SJCRH30 (cell line): ENCODE data around the gene SLC35A5. TPM values are rescaled to one million over a fixed set of nuclear protein-coding genes. Genes with fewer than 3 reads are reported as not detected.

ENCODE experiments used
- DNase-seq, 2 experiments: peaks; one replicate each; pipeline ENCODE4 v3.0.0-alpha.2; 2015 to 2020
- H3K27ac ChIP-seq: fragments of 250-450 bp; sonication (Bioruptor Pico); 2 replicates; pipeline ENCODE4 v1.5.1; 2020; ENCODE audit warnings: mild to moderate bottlenecking, moderate library complexity
- H3K27me3 ChIP-seq: fragments of 250-450 bp; sonication (Bioruptor Pico); 2 replicates; pipeline ENCODE4 v1.5.1; 2020; ENCODE audit warnings: mild to moderate bottlenecking, moderate library complexity
- H3K36me3 ChIP-seq: fragments of 250-450 bp; sonication (Bioruptor Pico); 2 replicates; pipeline ENCODE4 v1.5.1; 2020; ENCODE audit warnings: mild to moderate bottlenecking, moderate library complexity
- H3K4me1 ChIP-seq: fragments of 250-450 bp; sonication (Bioruptor Pico); 2 replicates; pipeline ENCODE4 v1.5.1; 2020; ENCODE audit warnings: mild to moderate bottlenecking, moderate library complexity
- H3K4me3 ChIP-seq: fragments of 250-450 bp; sonication (Bioruptor Pico); 2 replicates; pipeline ENCODE4 v1.5.1; 2020; ENCODE audit warnings: mild to moderate bottlenecking, moderate library complexity
- H3K9me3 ChIP-seq: fragments of 250-450 bp; sonication (Bioruptor Pico); replicated peaks from 2 replicates; pipeline ENCODE4 v1.5.1; 2020; ENCODE audit warnings: mild to moderate bottlenecking, moderate library complexity
- total RNA-seq: library from RNA; depleted of rRNA; stranded (reverse); fragments of >200 nt; shearing (Covaris generic); gene quantifications from 2 replicates; pipeline ENCODE4 v1.2.3, GENCODE V29; 2014; rRNA removed

The SLC35A5 gene
- total RNA-seq, 1 experiment from 2014 or later = 37.1 TPM

GRCh38 chr3:112627419-112627818 is 65.6 kb downstream of the SLC35A5 start:
- 0 out of 2 replicates have a peak, but pooled peaks cover 5% of the 10 kb centered on the region for H3K4me1 ChIP-seq
- H3K4me3 ChIP-seq = no peak overlapping the region
- no peak overlapping the region for H3K27ac ChIP-seq
- H3K36me3 ChIP-seq = no peaks in the 10 kb centered on the region
- H3K9me3 ChIP-seq = no peaks in the 10 kb centered on the region
- no peak for DNase-seq
- no peaks in the 10 kb centered on the region for H3K27me3 ChIP-seq

- Histone ChIP-seq H3K27ac (no peak overlapping the region), H3K4me3 (no peak overlapping the region), H3K9me3 (no peaks in the 10 kb centered on the region), H3K4me1 (0 out of 2 replicates have a peak, but pooled peaks cover 8% of the 10 kb centered on the region), H3K36me3 (no peaks in the 10 kb centered on the region), H3K27me3 (no peaks in the 10 kb centered on the region)
- no peak for DNase-seq
Observed at GRCh38 chr3:112627919-112628466, 66.1 kb downstream of the SLC35A5 start.

- H3K36me3 ChIP-seq = no peaks in the 10 kb centered on the region
- H3K27ac ChIP-seq = no peak overlapping the region
- H3K4me3 ChIP-seq = no peak overlapping the region
- no peak for DNase-seq
- H3K27me3 ChIP-seq = no peaks in the 10 kb centered on the region
- no peaks in the 10 kb centered on the region; the same call in 1 of the 2 replicates for H3K9me3 ChIP-seq
- H3K4me1 ChIP-seq = 0 out of 2 replicates have a peak, but pooled peaks cover 8% of the 10 kb centered on the region
Observed at GRCh38 chr3:112629425-112629824, 67.6 kb downstream of the SLC35A5 start.

- Histone ChIP-seq H3K27ac (no peak overlapping the region), H3K4me1 (0 out of 2 replicates have a peak, but pooled peaks cover 8% of the 10 kb centered on the region), H3K27me3 (no peaks in the 10 kb centered on the region)
Observed at GRCh38 chr3:112631257-112631656, 69.4 kb downstream of the SLC35A5 start.

DNA sequence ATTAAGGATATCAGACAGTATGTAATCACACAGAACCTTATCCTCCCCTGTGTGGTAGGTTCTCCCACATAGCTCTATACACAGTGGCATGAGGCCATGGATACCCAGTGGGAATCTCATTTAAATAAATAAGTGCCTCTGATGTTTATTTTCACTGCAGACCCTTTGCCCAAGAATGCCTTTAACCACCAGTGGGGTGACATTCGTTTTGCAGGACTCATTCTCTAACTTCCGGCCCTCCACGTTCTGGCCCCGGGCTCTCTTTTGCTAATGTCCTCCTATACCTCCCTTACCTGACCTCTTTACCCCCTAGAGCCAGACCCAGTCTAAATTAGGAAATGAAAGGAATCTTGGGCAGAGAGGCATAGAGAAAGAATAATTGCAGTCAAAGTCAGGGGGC is 70.8 kb downstream of the SLC35A5 start:
- H3K9me3 ChIP-seq = no peaks in the 10 kb centered on the region; the same call in 1 of the 2 replicates
- no peaks in the 10 kb centered on the region for H3K27me3 ChIP-seq
- H3K36me3 ChIP-seq = no peaks in the 10 kb centered on the region
- H3K4me1 ChIP-seq = 0 out of 2 replicates have a peak, but pooled peaks cover 8% of the 10 kb centered on the region
- H3K4me3 ChIP-seq = no peak overlapping the region
- DNase-seq = no peak
- no peak overlapping the region for H3K27ac ChIP-seq

More at GRCh38 chr3:112631257-112631656, 69.4 kb downstream of the SLC35A5 start:
- Histone ChIP-seq H3K4me3 (no peak overlapping the region), H3K36me3 (no peaks in the 10 kb centered on the region), H3K9me3 (no peaks in the 10 kb centered on the region; the same call in 1 of the 2 replicates)
- DNase-seq = no peak

GRCh38 chr3:112633191-112633590 is 71.3 kb downstream of the SLC35A5 start:
- Histone ChIP-seq H3K27me3 (no peaks in the 10 kb centered on the region), H3K27ac (no peak overlapping the region), H3K4me3 (no peak overlapping the region), H3K9me3 (no peaks in the 10 kb centered on the region; the same call in 1 of the 2 replicates), H3K36me3 (no peaks in the 10 kb centered on the region), H3K4me1 (0 out of 2 replicates have a peak, but pooled peaks cover 4% of the 10 kb centered on the region)
- DNase-seq = no peak

DNA sequence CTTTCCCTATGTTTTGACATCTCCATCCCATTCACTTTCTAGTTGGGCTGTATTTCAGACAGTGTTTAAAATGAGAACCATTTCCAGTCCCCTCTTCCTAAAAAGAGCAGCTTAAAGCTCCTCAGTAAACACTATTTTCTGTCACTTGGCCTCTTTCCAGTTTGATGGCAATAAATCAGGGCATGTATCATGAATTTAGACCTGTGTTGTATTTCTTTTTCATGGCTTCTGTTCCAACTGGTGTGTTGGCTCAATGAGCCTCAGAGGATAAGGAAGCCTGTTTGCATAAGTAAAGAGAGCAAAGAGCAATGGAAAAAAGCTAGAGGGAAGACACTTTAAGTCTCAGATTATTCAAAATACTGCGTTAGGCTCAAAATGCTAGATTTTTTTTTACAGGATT is 71.9 kb downstream of the SLC35A5 start:
- Histone ChIP-seq H3K4me3 (no peak overlapping the region), H3K27me3 (no peaks in the 10 kb centered on the region), H3K27ac (no peak overlapping the region), H3K36me3 (no peaks in the 10 kb centered on the region), H3K4me1 (0 out of 2 replicates have a peak, but pooled peaks cover 3% of the 10 kb centered on the region), H3K9me3 (no peaks in the 10 kb centered on the region; the same call in 1 of the 2 replicates)
- DNase-seq = no peak

DNA sequence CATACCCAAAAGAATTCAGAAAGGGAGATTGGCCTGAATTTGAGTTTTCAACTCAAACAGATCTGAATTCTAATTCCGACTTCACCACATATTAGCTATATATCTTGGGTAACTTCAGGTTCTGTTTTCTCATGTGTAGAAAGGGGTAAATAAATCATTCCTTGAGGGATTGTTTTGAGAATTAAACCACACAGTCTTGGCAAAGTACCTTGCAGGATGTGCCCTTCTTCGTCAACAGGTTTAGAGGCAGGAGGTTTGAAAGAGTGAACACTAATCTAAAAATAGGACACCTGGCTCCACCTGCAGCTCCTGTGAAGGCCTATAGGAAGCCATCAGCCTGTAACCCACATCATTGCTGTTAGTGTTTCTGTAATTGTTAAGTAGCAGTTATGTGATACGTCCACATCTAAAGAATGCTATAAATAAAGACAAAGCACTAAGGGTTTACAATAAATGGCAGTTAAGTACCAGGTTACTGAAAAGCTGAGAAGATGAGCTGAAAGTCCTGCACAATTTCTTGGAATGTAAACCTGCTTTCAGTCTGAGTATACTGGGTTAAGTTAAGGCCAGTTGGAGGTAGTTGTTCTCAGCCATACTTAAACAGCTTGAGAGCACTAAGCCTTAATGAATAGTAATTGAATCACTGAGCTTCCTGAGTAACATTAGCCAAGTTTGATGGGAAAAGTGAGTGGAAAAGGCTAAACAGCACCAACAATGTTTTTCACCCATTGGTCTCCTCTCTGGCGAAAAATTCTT is 73.1 kb downstream of the SLC35A5 start:
- Histone ChIP-seq H3K27me3 (no peaks in the 10 kb centered on the region), H3K36me3 (no peaks in the 10 kb centered on the region), H3K9me3 (no peaks in the 10 kb centered on the region; the same call in 1 of the 2 replicates), H3K4me1 (0 out of 2 replicates have a peak, but pooled peaks cover 3% of the 10 kb centered on the region), H3K27ac (no peak overlapping the region), H3K4me3 (no peak overlapping the region)
- DNase-seq = no peak

Other genes starting within 250 kb of the SLC35A5 start
- gene CD200, start 228.9 kb upstream of the SLC35A5 start, total RNA-seq = not detected in 2 replicates
- gene BTLA, start 62.6 kb upstream of the SLC35A5 start, total RNA-seq = not detected in 2 replicates
- gene ATG3, start 83 bp upstream of the SLC35A5 start, total RNA-seq = 54.6 and 55.2 TPM in 2 replicates
- 14.5 and 18.0 TPM in 2 replicates for gene CCDC80, start 79.1 kb downstream of the SLC35A5 start, total RNA-seq